H9 (cell line): ENCODE results near the gene PNMA6E. TPM values are rescaled to one million over a fixed set of nuclear protein-coding genes. Genes with fewer than 3 reads are reported as not detected.
"Not testable (repeated sequence)": the region's sequence is repeated elsewhere in the genome, so short reads cannot be mapped to it uniquely, and the experiment has no call there.

Experiments
- DNase-seq: peaks from one replicate; pipeline ENCODE4 v3.0.0-alpha.2; 2017
- H2AFZ ChIP-seq: one replicate; pipeline ENCODE4 v1.6.1; 2013; ENCODE audit warnings: mild to moderate bottlenecking, low read length, control low read depth, moderate library complexity
- H2AK5ac ChIP-seq: 2 replicates; pipeline ENCODE4 v1.6.1; 2013; ENCODE audit warnings: low read length, control low read depth, mixed read lengths; ENCODE audit not compliant: insufficient read length
- H2BK120ac ChIP-seq: one replicate; pipeline ENCODE4 v1.6.1; 2013; ENCODE audit warnings: low read depth, mild to moderate bottlenecking, low read length, control low read depth, inconsistent platforms; ENCODE audit not compliant: poor library complexity, severe bottlenecking
- H2BK12ac ChIP-seq: 2 replicates; pipeline ENCODE4 v1.6.1; 2013; ENCODE audit warnings: low read length, control low read depth, mixed read lengths, low read depth; ENCODE audit not compliant: insufficient read length
- H2BK15ac ChIP-seq: 2 replicates; pipeline ENCODE4 v1.6.1; 2013; ENCODE audit warnings: low read depth, low read length, control low read depth
- H2BK20ac ChIP-seq: one replicate; pipeline ENCODE4 v1.6.1; 2013; ENCODE audit warnings: low read depth, mild to moderate bottlenecking, low read length, control low read depth, inconsistent platforms; ENCODE audit not compliant: poor library complexity, severe bottlenecking
- H2BK5ac ChIP-seq: 2 replicates; pipeline ENCODE4 v1.6.1; 2013; ENCODE audit warnings: low read length, control low read depth, mixed read lengths; ENCODE audit not compliant: insufficient read length
- H3K14ac ChIP-seq: 2 replicates; pipeline ENCODE4 v1.6.1; 2013; ENCODE audit warnings: low read length, control low read depth; ENCODE audit not compliant: insufficient read depth
- H3K18ac ChIP-seq: 2 replicates; pipeline ENCODE4 v1.6.1; 2013; ENCODE audit warnings: low read depth, mild to moderate bottlenecking, mixed read lengths, low read length, control low read depth; ENCODE audit not compliant: insufficient read length
- H3K23ac ChIP-seq: 2 replicates; pipeline ENCODE4 v1.6.1; 2013; ENCODE audit warnings: low read length, control low read depth, mixed read lengths, low read depth; ENCODE audit not compliant: insufficient read length
- H3K23me2 ChIP-seq: 2 replicates; pipeline ENCODE4 v1.6.1; 2013; ENCODE audit warnings: low read depth, mild to moderate bottlenecking, mixed read lengths, low read length, control low read depth; ENCODE audit not compliant: insufficient read length, poor library complexity, severe bottlenecking
- H3K27ac ChIP-seq: 2 replicates; pipeline ENCODE4 v1.5.1; 2013; ENCODE audit warnings: low read length, control low read depth, mixed read lengths, low read depth; ENCODE audit not compliant: insufficient read length
- H3K27me3 ChIP-seq: 2 replicates; pipeline ENCODE4 v1.6.1; 2013; ENCODE audit warnings: low read length, control low read depth, inconsistent platforms; ENCODE audit not compliant: insufficient read depth
- H3K4ac ChIP-seq: 2 replicates; pipeline ENCODE4 v1.6.1; 2013; ENCODE audit warnings: low read depth, mild to moderate bottlenecking, control low read depth, inconsistent platforms, low read length, moderate library complexity
- H3K4me1 ChIP-seq: 2 replicates; pipeline ENCODE4 v1.6.1; 2013; ENCODE audit warnings: low read length, control low read depth, inconsistent platforms; ENCODE audit not compliant: insufficient read depth
- H3K4me2 ChIP-seq: 2 replicates; pipeline ENCODE4 v1.6.1; 2013; ENCODE audit warnings: low read length, control low read depth, mixed read lengths; ENCODE audit not compliant: insufficient read length, insufficient read depth
- H3K56ac ChIP-seq: 2 replicates; pipeline ENCODE4 v1.6.1; 2013; ENCODE audit warnings: low read depth, mild to moderate bottlenecking, mixed read lengths, low read length, control low read depth; ENCODE audit not compliant: insufficient read length
- H3K79me1 ChIP-seq: 2 replicates; pipeline ENCODE4 v1.6.1; 2013; ENCODE audit warnings: low read depth, mild to moderate bottlenecking, moderate library complexity, low read length, control low read depth, inconsistent platforms; ENCODE audit not compliant: insufficient read depth, poor library complexity, severe bottlenecking
- H3K79me2 ChIP-seq: 2 replicates; pipeline ENCODE4 v1.6.1; 2013; ENCODE audit warnings: low read length, control low read depth, inconsistent platforms; ENCODE audit not compliant: insufficient read depth
- H3K9ac ChIP-seq: 2 replicates; pipeline ENCODE4 v1.6.1; 2013; ENCODE audit warnings: low read length, control low read depth, mixed read lengths; ENCODE audit not compliant: insufficient read length; ENCODE audit errors: extremely low read depth
- H3K9me3 ChIP-seq: one replicate; pipeline ENCODE4 v1.6.1; 2013; ENCODE audit warnings: low read depth, low read length, inconsistent platforms; ENCODE audit not compliant: control insufficient read depth
- H3T11ph ChIP-seq: one replicate; pipeline ENCODE4 v1.6.1; 2013; ENCODE audit warnings: mild to moderate bottlenecking, low read length, control low read depth, inconsistent platforms
- H4K20me1 ChIP-seq: one replicate; pipeline ENCODE4 v1.6.1; 2013; ENCODE audit not compliant: control insufficient read depth, insufficient read length, insufficient read depth
- H4K5ac ChIP-seq: 2 replicates; pipeline ENCODE4 v1.6.1; 2013; ENCODE audit warnings: low read depth, mild to moderate bottlenecking, mixed read lengths, low read length, control low read depth; ENCODE audit not compliant: insufficient read length
- H4K8ac ChIP-seq: replicated peaks from 2 replicates; pipeline ENCODE4 v1.6.1; 2013; ENCODE audit warnings: low read length, control low read depth, mixed read lengths, low read depth; ENCODE audit not compliant: insufficient read length
- H4K91ac ChIP-seq: 2 replicates; pipeline ENCODE4 v1.6.1; 2013; ENCODE audit warnings: low read depth, mild to moderate bottlenecking, moderate library complexity, mixed read lengths, low read length, control low read depth; ENCODE audit not compliant: insufficient read length
- H3K27ac Mint-ChIP-seq, 3 experiments: 2 replicates in 2 of 3; 3 replicates in 1 of 3; pipeline ENCODE4 v1.8.0; 2020 to 2021; ENCODE audit warnings: mixed read lengths in 3 of 3, mild to moderate bottlenecking in 1 of 3, moderate library complexity in 1 of 3
- H3K27me3 Mint-ChIP-seq: 2 replicates; pipeline ENCODE4 v1.8.0; 2021; ENCODE audit warnings: low read depth, mild to moderate bottlenecking, moderate library complexity, mixed read lengths
- H3K36me3 Mint-ChIP-seq, 3 experiments: 2 replicates in 2 of 3; 3 replicates in 1 of 3; pipeline ENCODE4 v1.8.0; 2020 to 2021; ENCODE audit warnings: low read depth in 3 of 3, mixed read lengths in 3 of 3; ENCODE audit not compliant: insufficient read depth in 1 of 3
- H3K4me1 Mint-ChIP-seq, 2 experiments: 2 replicates each; pipeline ENCODE4 v1.8.0; 2020; ENCODE audit warnings: mixed read lengths in 2 of 2
- H3K4me3 Mint-ChIP-seq, 2 experiments: 2 replicates in 1 of 2; 3 replicates in 1 of 2; pipeline ENCODE4 v1.8.0; 2020 to 2021; ENCODE audit warnings: mild to moderate bottlenecking in 2 of 2, mixed read lengths in 2 of 2, moderate library complexity in 1 of 2
- H3K9me3 Mint-ChIP-seq, 2 experiments: 2 replicates in 1 of 2; 3 replicates in 1 of 2; pipeline ENCODE4 v1.8.0; 2020; ENCODE audit warnings: mild to moderate bottlenecking in 2 of 2, mixed read lengths in 2 of 2, moderate library complexity in 1 of 2
- WGBS: extraction: QIAGEN DNeasy Blood & Tissue Kit; methylation state at CpG from one replicate; pipeline ENCODE4 v1.1.7; 2013; ENCODE audit warnings: missing lambda C conversion rate, low lambda C conversion rate, mixed read lengths; ENCODE audit not compliant: insufficient read length; ENCODE audit errors: extremely low coverage; 5-methylcytosine and 5-hydroxymethylcytosine counted together
- total RNA-seq: library from RNA; stranded (reverse); gene quantifications from 2 replicates; pipeline ENCODE4 v1.2.1, GENCODE V29; 2021
- TF ChIP-seq, protein P1 (sequence below): fragments of 200-600 bp; sonication (generic); conservative IDR thresholded peaks from 3 replicates; pipeline ENCODE4 v1.8.0; 2021; ENCODE audit warnings: antibody characterized with exemption, mild to moderate bottlenecking

Gene PNMA6E
- total RNA-seq, 1 experiment from 2014 or later = not detected

DNA sequence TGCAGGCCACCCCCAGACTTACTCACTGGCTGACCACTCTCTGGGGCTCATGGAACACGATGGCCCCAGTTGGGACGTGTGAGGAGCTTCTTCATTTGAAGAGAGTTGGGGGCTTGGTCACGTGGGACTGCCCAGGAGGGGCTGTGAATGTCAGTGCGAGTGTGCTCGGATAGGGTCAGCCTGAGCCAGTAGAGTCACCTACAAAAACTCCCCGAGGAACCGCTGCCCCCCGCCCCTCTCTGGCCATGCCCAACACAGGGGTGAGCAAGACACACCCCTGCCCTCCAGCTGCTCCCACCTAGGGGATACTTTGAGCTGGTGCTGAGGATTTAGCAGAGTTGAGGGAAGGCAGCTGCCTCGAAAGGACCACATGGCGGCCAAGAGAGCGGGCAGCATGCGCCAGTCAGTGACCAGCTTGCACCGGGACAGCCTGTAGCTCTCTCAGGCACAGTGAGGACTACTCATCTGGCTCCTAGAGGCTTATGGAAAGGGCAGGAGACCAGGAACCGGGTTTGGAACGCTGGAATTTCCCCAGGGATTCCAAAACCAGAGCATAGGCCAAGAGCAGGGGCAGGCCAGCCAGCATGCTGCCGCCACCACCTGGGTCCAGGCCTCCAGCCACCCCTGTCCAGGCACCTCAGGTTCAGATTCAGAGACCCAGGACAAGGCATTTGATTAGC, 8.4 kb downstream of the PNMA6E start:
- Histone ChIP-seq H3K4ac (no peak overlapping the region), H2AFZ (no peak overlapping the region), H4K5ac (no peak overlapping the region), H3K23me2 (peaks cover 5% of the 10 kb centered on the region), H2BK12ac (no peak overlapping the region), H3T11ph (no peak overlapping the region), H2BK20ac (no peak overlapping the region), H3K9ac (no peak overlapping the region), H3K18ac (no peak overlapping the region), H2AK5ac (no peak overlapping the region), H2BK15ac (no peak overlapping the region), H3K79me1 (no peaks in the 10 kb centered on the region), H3K23ac (no peak overlapping the region), H3K27ac (no peak overlapping the region), H4K91ac (no peak overlapping the region), H3K79me2 (no peaks in the 10 kb centered on the region), H3K4me2 (no peak overlapping the region), H3K56ac (no peak overlapping the region), H2BK120ac (no peak overlapping the region), H4K20me1 (no peaks in the 10 kb centered on the region), H3K9me3 (peaks cover 52% of the 10 kb centered on the region), H3K14ac (no peak overlapping the region), H4K8ac (no peak overlapping the region), H3K4me1 (no peaks in the 10 kb centered on the region), H3K27me3 (no peaks in the 10 kb centered on the region), H2BK5ac (no peak overlapping the region)
- Mint-ChIP-seq H3K4me1 (peaks cover 0 to 6% of the 10 kb centered on the region in 2 experiments; a peak in 1 of 4 replicates), H3K27me3 (peaks cover 5% of the 10 kb centered on the region), H3K9me3 (peaks cover 39 to 40% of the 10 kb centered on the region in 2 experiments), H3K4me3 (no peak overlapping the region), H3K36me3 (no peaks in the 10 kb centered on the region; a peak in 2 of 7 replicates), H3K27ac (no peak overlapping the region)
- TF ChIP-seq, protein P1, sequence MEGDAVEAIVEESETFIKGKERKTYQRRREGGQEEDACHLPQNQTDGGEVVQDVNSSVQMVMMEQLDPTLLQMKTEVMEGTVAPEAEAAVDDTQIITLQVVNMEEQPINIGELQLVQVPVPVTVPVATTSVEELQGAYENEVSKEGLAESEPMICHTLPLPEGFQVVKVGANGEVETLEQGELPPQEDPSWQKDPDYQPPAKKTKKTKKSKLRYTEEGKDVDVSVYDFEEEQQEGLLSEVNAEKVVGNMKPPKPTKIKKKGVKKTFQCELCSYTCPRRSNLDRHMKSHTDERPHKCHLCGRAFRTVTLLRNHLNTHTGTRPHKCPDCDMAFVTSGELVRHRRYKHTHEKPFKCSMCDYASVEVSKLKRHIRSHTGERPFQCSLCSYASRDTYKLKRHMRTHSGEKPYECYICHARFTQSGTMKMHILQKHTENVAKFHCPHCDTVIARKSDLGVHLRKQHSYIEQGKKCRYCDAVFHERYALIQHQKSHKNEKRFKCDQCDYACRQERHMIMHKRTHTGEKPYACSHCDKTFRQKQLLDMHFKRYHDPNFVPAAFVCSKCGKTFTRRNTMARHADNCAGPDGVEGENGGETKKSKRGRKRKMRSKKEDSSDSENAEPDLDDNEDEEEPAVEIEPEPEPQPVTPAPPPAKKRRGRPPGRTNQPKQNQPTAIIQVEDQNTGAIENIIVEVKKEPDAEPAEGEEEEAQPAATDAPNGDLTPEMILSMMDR = no peak
- DNase-seq = peak; percentile 18
- no CpG with 5 or more reads among the region's 16 CpGs for WGBS

DNA sequence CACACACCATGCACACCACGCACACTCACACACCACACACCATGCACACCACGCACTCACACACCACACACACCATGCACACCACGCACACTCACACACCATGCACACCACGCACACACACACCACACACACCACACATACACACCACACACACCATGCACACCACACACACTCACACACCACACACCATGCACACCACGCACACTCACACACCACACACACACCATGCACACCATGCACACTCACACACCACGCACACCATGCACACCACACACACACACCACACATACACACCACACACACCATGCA, 11.7 kb downstream of the PNMA6E start:
- peaks cover 30 to 41% of the 10 kb centered on the region in 2 experiments for H3K9me3 Mint-ChIP-seq
- H3K4me1 Mint-ChIP-seq = not testable (repeated sequence)

More for the DNA sequence above, 11.7 kb downstream of the PNMA6E start:
- not testable (repeated sequence) for H2AK5ac ChIP-seq, H3K79me1 ChIP-seq, DNase-seq, H2AFZ ChIP-seq, H3K9ac ChIP-seq, H3K56ac ChIP-seq, H3K27me3 Mint-ChIP-seq, H3K23me2 ChIP-seq, H3K36me3 Mint-ChIP-seq, H3K4me2 ChIP-seq, H3K23ac ChIP-seq, H2BK5ac ChIP-seq, H3K14ac ChIP-seq, H4K91ac ChIP-seq, H3K27ac ChIP-seq, H2BK120ac ChIP-seq, H3K4ac ChIP-seq, H4K8ac ChIP-seq, H3K18ac ChIP-seq, H2BK12ac ChIP-seq, H3K27ac Mint-ChIP-seq, H3T11ph ChIP-seq, H3K79me2 ChIP-seq, H2BK15ac ChIP-seq, H4K5ac ChIP-seq, H3K4me1 ChIP-seq, H2BK20ac ChIP-seq, H4K20me1 ChIP-seq, H3K4me3 Mint-ChIP-seq, H3K27me3 ChIP-seq
- WGBS = no CpG with 5 or more reads among the region's 6 CpGs
- H3K9me3 ChIP-seq = peaks cover 49% of the 10 kb centered on the region
